H1 (cell line): ENCODE measurements around the gene RPL28. TPM values are rescaled to one million over a fixed set of nuclear protein-coding genes. Genes with fewer than 3 reads are reported as not detected.

Experiments used
- CTCF ChIA-PET: fragments of 300-600 bp; sonication (Branson Sonifier 250); formaldehyde crosslinking; loops from one replicate; lab custom pipeline; 2021; ENCODE audit not compliant: partially characterized antibody; lab: Charles Lee
- POLR2A ChIA-PET: fragments of 300-600 bp; sonication (Branson Sonifier 250); formaldehyde crosslinking; loops from one replicate; lab custom pipeline; 2021; ENCODE audit warnings: inconsistent platforms; ENCODE audit not compliant: partially characterized antibody; lab: Charles Lee
- DNase-seq, 2 experiments: peaks; one replicate each; pipeline versions ENCODE4 v3.0.0 to v3.0.0-alpha.2; 2010 to 2022; ENCODE audit warnings: low spot score in 2 of 2, low read depth in 1 of 2, mixed read lengths in 1 of 2
- FAIRE-seq: peaks from 2 replicates; lab custom pipeline; 2011; peaks lifted over from hg19 to GRCh38; lab: Jason Lieb, UNC
- H2AFZ ChIP-seq: 2 replicates; pipeline ENCODE4 v1.8.1; 2012; ENCODE audit warnings: low read length, inconsistent platforms
- H2AK5ac ChIP-seq: 2 replicates; pipeline ENCODE4 v1.6.1; 2013; ENCODE audit warnings: low read depth, low read length
- H2BK120ac ChIP-seq: replicated peaks from 2 replicates; pipeline ENCODE3; 2013; ENCODE audit warnings: low read depth, low read length, inconsistent platforms
- H2BK12ac ChIP-seq: 2 replicates; pipeline ENCODE4 v1.6.1; 2013; ENCODE audit warnings: low read depth, low read length
- H2BK15ac ChIP-seq: 2 replicates; pipeline ENCODE4 v1.6.1; 2013; ENCODE audit warnings: low read length
- H2BK20ac ChIP-seq: 2 replicates; pipeline ENCODE4 v1.6.1; 2013; ENCODE audit warnings: low read length
- H2BK5ac ChIP-seq: 2 replicates; pipeline ENCODE4 v1.6.1; 2013; ENCODE audit warnings: low read depth, low read length
- H3K14ac ChIP-seq: 2 replicates; pipeline ENCODE4 v1.6.1; 2013; ENCODE audit warnings: inconsistent platforms; ENCODE audit not compliant: insufficient read length
- H3K18ac ChIP-seq: 2 replicates; pipeline ENCODE4 v1.6.1; 2013; ENCODE audit warnings: low read length; ENCODE audit errors: extremely low read depth
- H3K23ac ChIP-seq: 2 replicates; pipeline ENCODE4 v1.6.1; 2013; ENCODE audit warnings: inconsistent platforms; ENCODE audit not compliant: insufficient read length
- H3K23me2 ChIP-seq: 2 replicates; pipeline ENCODE4 v1.6.1; 2013; ENCODE audit warnings: low read depth, low read length
- H3K27ac ChIP-seq: 2 replicates; pipeline ENCODE4 v1.6.1; 2011; ENCODE audit warnings: low read depth, low read length, inconsistent platforms
- H3K27me3 ChIP-seq, 4 experiments: replicated peaks in 1 of 4; 1 replicate in 1 of 4; 2 replicates in 3 of 4; pipeline versions ENCODE4 v1.6.1 to v1.8.1; 2011 to 2013; ENCODE audit warnings: low read length in 3 of 4, mild to moderate bottlenecking in 3 of 4, inconsistent platforms in 2 of 4, mixed read lengths in 2 of 4, moderate library complexity in 1 of 4; ENCODE audit not compliant: control insufficient read depth in 3 of 4, insufficient read depth in 3 of 4; ENCODE audit errors: extremely low read depth in 1 of 4
- H3K36me3 ChIP-seq, 4 experiments: 2 replicates each; pipeline versions ENCODE4 v1.6.1 to v1.8.1; 2011 to 2013; ENCODE audit warnings: mild to moderate bottlenecking in 4 of 4, low read length in 3 of 4, moderate library complexity in 2 of 4, control low read depth in 1 of 4, inconsistent platforms in 1 of 4; ENCODE audit not compliant: insufficient read depth in 4 of 4, control insufficient read depth in 2 of 4
- H3K4ac ChIP-seq: replicated peaks from 2 replicates; pipeline ENCODE3; 2013; ENCODE audit warnings: low read length, low read depth, mixed read lengths, inconsistent platforms; ENCODE audit not compliant: insufficient read length
- H3K4me1 ChIP-seq, 4 experiments: replicated peaks in 1 of 4; 1 replicate in 1 of 4; 2 replicates in 3 of 4; pipeline versions ENCODE4 v1.6.1 to v1.8.1; 2011 to 2013; ENCODE audit warnings: low read length in 3 of 4, inconsistent platforms in 2 of 4, mixed read lengths in 1 of 4; ENCODE audit not compliant: insufficient read depth in 4 of 4, control insufficient read depth in 3 of 4
- H3K4me2 ChIP-seq, 2 experiments: 2 replicates each; pipeline versions ENCODE4 v1.6.1 to v1.8.1; 2011 to 2013; ENCODE audit warnings: low read depth in 2 of 2, low read length in 2 of 2, control low read depth in 1 of 2, inconsistent platforms in 1 of 2, mild to moderate bottlenecking in 1 of 2; ENCODE audit not compliant: insufficient read depth in 1 of 2
- H3K4me3 ChIP-seq, 4 experiments: fragments of 200-600, 300-600 bp in 1 of 4; sonication (generic), shearing (Covaris generic), sonication (Bioruptor Twin) in 1 of 4; 2 replicates each; pipeline versions ENCODE4 v1.5.1 to v1.8.1; 2011 to 2016; ENCODE audit warnings: low read length in 4 of 4, low read depth in 3 of 4, control low read depth in 2 of 4, inconsistent platforms in 2 of 4, mild to moderate bottlenecking in 2 of 4, mixed read lengths in 1 of 4, moderate library complexity in 1 of 4; ENCODE audit not compliant: insufficient read depth in 2 of 4; ENCODE audit errors: extremely low read depth in 1 of 4
- H3K56ac ChIP-seq: replicated peaks from 2 replicates; pipeline ENCODE3; 2013; ENCODE audit warnings: low read depth, mild to moderate bottlenecking, mixed read lengths, low read length, inconsistent platforms; ENCODE audit not compliant: insufficient read length
- H3K79me1 ChIP-seq: 2 replicates; pipeline ENCODE4 v1.6.1; 2013; ENCODE audit warnings: low read depth, low read length, control low read depth
- H3K79me2 ChIP-seq, 2 experiments: 2 replicates each; pipeline versions ENCODE4 v1.6.1 to v1.8.1; 2012 to 2013; ENCODE audit warnings: low read length in 2 of 2, mild to moderate bottlenecking in 2 of 2, inconsistent platforms in 1 of 2; ENCODE audit not compliant: insufficient read depth in 2 of 2, control insufficient read depth in 1 of 2
- H3K9ac ChIP-seq, 4 experiments: replicated peaks in 1 of 4; 1 replicate in 1 of 4; 2 replicates in 3 of 4; pipeline versions ENCODE4 v1.6.1 to v1.8.1; 2011 to 2013; ENCODE audit warnings: low read depth in 3 of 4, low read length in 3 of 4, control low read depth in 2 of 4, mild to moderate bottlenecking in 2 of 4, moderate library complexity in 2 of 4, inconsistent platforms in 1 of 4; ENCODE audit errors: extremely low read depth in 1 of 4
- H3K9me3 ChIP-seq, 2 experiments: 2 replicates each; pipeline versions ENCODE4 v1.6.1 to v1.8.1; 2012 to 2013; ENCODE audit warnings: mild to moderate bottlenecking in 2 of 2, moderate library complexity in 2 of 2, control low read depth in 1 of 2, inconsistent platforms in 1 of 2, low read depth in 1 of 2, low read length in 1 of 2, mixed read lengths in 1 of 2; ENCODE audit not compliant: insufficient read depth in 2 of 2
- H4K20me1 ChIP-seq, 2 experiments: replicated peaks in 1 of 2; 2 replicates each; pipeline versions ENCODE3 to v1.8.1; 2011 to 2013; ENCODE audit warnings: inconsistent platforms in 2 of 2, low read length in 2 of 2, mild to moderate bottlenecking in 1 of 2; ENCODE audit not compliant: insufficient read depth in 2 of 2, control insufficient read depth in 1 of 2
- H4K5ac ChIP-seq: 2 replicates; pipeline ENCODE4 v1.6.1; 2013; ENCODE audit warnings: low read length, low read depth, mixed read lengths, inconsistent platforms; ENCODE audit not compliant: insufficient read length
- H4K8ac ChIP-seq: 2 replicates; pipeline ENCODE4 v1.8.0; 2013; ENCODE audit warnings: mild to moderate bottlenecking, moderate library complexity, low read length, inconsistent platforms; ENCODE audit not compliant: insufficient read depth; ENCODE audit errors: extremely low read depth
- H4K91ac ChIP-seq: replicated peaks from 2 replicates; pipeline ENCODE3; 2013; ENCODE audit warnings: low read length, mixed read lengths, inconsistent platforms; ENCODE audit not compliant: insufficient read length
- CHD2 ChIP-seq: IDR thresholded peaks from 2 replicates; pipeline ENCODE4 v1.6.1; 2012; ENCODE audit warnings: low read length, improper control_type of control experiment
- E2F6 ChIP-seq: IDR thresholded peaks from 2 replicates; pipeline ENCODE4 v1.6.1; 2012; ENCODE audit warnings: inconsistent platforms
- EGR1 ChIP-seq: IDR thresholded peaks from 2 replicates; pipeline ENCODE4 v1.6.1; 2011; ENCODE audit warnings: low read depth, low read length, borderline replicate concordance
- EZH2 ChIP-seq: fragments of 200-600 bp; sonication (generic); IDR thresholded peaks from 2 replicates; pipeline ENCODE4 v1.7.1; 2012; ENCODE audit warnings: low read depth, mild to moderate bottlenecking, moderate library complexity, low read length, inconsistent platforms; ENCODE audit not compliant: severe bottlenecking
- HDAC6 ChIP-seq: IDR thresholded peaks from one replicate; pipeline ENCODE4 v1.7.1; 2012; ENCODE audit warnings: low read depth, mild to moderate bottlenecking, inconsistent platforms, low read length, moderate library complexity
- MAFK ChIP-seq: IDR thresholded peaks from 2 replicates; pipeline ENCODE4 v1.6.1; 2012; ENCODE audit warnings: low read depth, mild to moderate bottlenecking, improper control_type of control experiment, low read length
- POLR2AphosphoS5 ChIP-seq: IDR thresholded peaks from 2 replicates; pipeline ENCODE4 v1.6.1; 2011; ENCODE audit warnings: low read depth, low read length
- RFX5 ChIP-seq: IDR thresholded peaks from 2 replicates; pipeline ENCODE4 v1.6.1; 2011; ENCODE audit warnings: low read depth, low read length, improper control_type of control experiment, borderline replicate concordance
- SIRT6 ChIP-seq: IDR thresholded peaks from one replicate; pipeline ENCODE4 v1.7.1; 2012; ENCODE audit warnings: low read length, inconsistent platforms
- SRF ChIP-seq: IDR thresholded peaks from 2 replicates; pipeline ENCODE4 v1.6.1; 2011; ENCODE audit warnings: mild to moderate bottlenecking, low read depth, low read length, moderate library complexity
- SUZ12 ChIP-seq: fragments of 200-600 bp; sonication (generic); IDR thresholded peaks from 2 replicates; pipeline ENCODE4 v1.6.1; 2012; ENCODE audit warnings: mild to moderate bottlenecking, inconsistent platforms, low read length, moderate library complexity, mixed read lengths
- TAF7 ChIP-seq: optimal IDR thresholded peaks from 2 replicates; pipeline ENCODE3; 2011; ENCODE audit warnings: low read depth, mild to moderate bottlenecking, inconsistent platforms, low read length, moderate library complexity, borderline replicate concordance
- WGBS, 2 experiments: shearing (Covaris generic) in 1 of 2; methylation state at CpG; one replicate each; pipeline versions ENCODE4 v1.1.6 to v1.1.7; 2013 to 2015; ENCODE audit warnings: low lambda C conversion rate in 2 of 2, mixed read lengths in 2 of 2, inconsistent platforms in 1 of 2, low coverage in 1 of 2, missing lambda C conversion rate in 1 of 2; ENCODE audit not compliant: insufficient replicate concordance in 2 of 2, insufficient coverage in 1 of 2, insufficient read length in 1 of 2; ENCODE audit errors: extremely low coverage in 1 of 2, missing lambda C conversion rate in 1 of 2; 5-methylcytosine and 5-hydroxymethylcytosine counted together
- polyA plus RNA-seq, 7 experiments: library from polyadenylated mRNA; depleted of rRNA in 3 of 7; stranded (reverse) in 5 of 7; unstranded in 2 of 7; fragments of >200 nt in 5 of 7; fragments of 200-250 nt in 2 of 7; gene quantifications; 1 replicate in 5 of 7; 2 replicates in 1 of 7; 4 replicates in 1 of 7; pipeline versions ENCODE4 v1.2.1 to v1.2.3, GENCODE V29; 2011 to 2013; ENCODE audit warnings: missing spikeins in 2 of 7, mixed read lengths in 2 of 7
- total RNA-seq: library from RNA; stranded (reverse); fragmentation: NEBNext Ultra II Directional; extraction: Animal tissue kit (Norgen Biotek cat#: 25700); gene quantifications from 2 replicates; pipeline ENCODE4 v1.2.1, GENCODE V29; 2021

Gene RPL28
- total and polyA plus RNA-seq, 2 of the 8 experiments (the other 6 are each of a cell fraction or from before 2014, with no cell fraction given) = 2,123 to 8,402 TPM

GRCh38 chr19:55345101-55345817 lies 40.5 kb upstream of the RPL28 start:
- CTCF ChIA-PET = interaction anchor here (0.8 to 2.9 kb wide), 3 partner anchors 39 to 54 kb away, joined by 3 to 11 read pairs (median 8); partner anchors contain the start of gene TMEM238
- TF ChIP-seq RFX5 (no peak), SRF (no peak), MAFK (no peak), SIRT6 (no peak), HDAC6 (no peak), SUZ12 (no peak), CHD2 (no peak), EGR1 (no peak), E2F6 (no peak), EZH2 (no peak), POLR2AphosphoS5 (no peak), TAF7 (no peak)

More at GRCh38 chr19:55345101-55345817, 40.5 kb upstream of the RPL28 start:
- Histone ChIP-seq H3K23me2 (peaks cover 11% of the 10 kb centered on the region; the same call in 1 of the 2 replicates), H3K4me3 (no peak overlapping the region), H3K4me1 (peaks cover 11 to 39% (median 28%) of the 10 kb centered on the region in 4 experiments), H2AFZ (no peak overlapping the region), H3K23ac (no peak overlapping the region), H3K56ac (no peak overlapping the region), H3K4ac (no peak overlapping the region), H4K5ac (no peak overlapping the region), H3K9ac (no peak overlapping the region), H2BK5ac (peak overlapping the region; percentile 71; the same call in 1 of the 2 replicates), H3K14ac (no peak overlapping the region), H3K9me3 (no peaks in the 10 kb centered on the region), H4K91ac (peak overlapping the region; percentile 9), H3K27ac (peak overlapping the region; percentile 37; the same call in 1 of the 2 replicates), H2AK5ac (no peak overlapping the region), H4K20me1 (peaks cover 0 to 6% of the 10 kb centered on the region in 2 experiments), H3K18ac (peak overlapping the region; percentile 71), H3K4me2 (no peak overlapping the region), H3K79me1 (peaks cover 5% of the 10 kb centered on the region; the same call in 1 of the 2 replicates), H2BK12ac (0 out of 2 replicates have a peak overlapping the region, but pooled peaks have one; percentile 27), H3K36me3 (peaks cover 0 to 50% (median 20%) of the 10 kb centered on the region in 4 experiments; a peak in 4 of 8 replicates), H2BK120ac (no peak overlapping the region), H2BK15ac (no peak overlapping the region; the same call in 1 of the 2 replicates), H4K8ac (no peak overlapping the region; the same call in 1 of the 2 replicates), H3K79me2 (peaks cover 0 to 3% of the 10 kb centered on the region in 2 experiments; a peak in 1 of 4 replicates), H3K27me3 (no peaks in the 10 kb centered on the region), H2BK20ac (no peak overlapping the region)
- POLR2A ChIA-PET = interaction anchor here (0.6 to 6.7 kb wide), 3 partner anchors 31 to 62 kb away, joined by 3 to 42 read pairs (median 6); partner anchors contain the start of gene UBE2S
- FAIRE-seq (no peak), DNase-seq (no peak)
- WGBS, 2 experiments = 89% methylated on average over 22 of the region's 22 CpGs; no CpG with 5 or more reads in 1 of the 2 experiments
